B cell (primary cell): ENCODE results near the gene ZBTB4. TPM values are rescaled to one million over a fixed set of nuclear protein-coding genes. Genes with fewer than 3 reads are reported as not detected.

ENCODE experiments used
- ATAC-seq: fragments of 200-7000 bp; cut with Tn5 transposase; one replicate; pipeline ENCODE4 v1.10.0; 2021; ENCODE audit warnings: low read depth, mild to moderate bottlenecking, moderate number of reproducible peaks, moderate library complexity
- CTCF ChIA-PET: fragments of 350-600 bp; sonication (Branson Sonifier 250); formaldehyde crosslinking; loops from one replicate; lab custom pipeline; 2021; ENCODE audit warnings: antibody characterized with exemption, inconsistent platforms; lab: Charles Lee
- POLR2A ChIA-PET: fragments of 350-600 bp; sonication (Branson Sonifier 250); formaldehyde crosslinking; loops from one replicate; lab custom pipeline; 2021; ENCODE audit warnings: antibody characterized with exemption; lab: Charles Lee
- DNase-seq: peaks from one replicate; pipeline ENCODE4 v3.0.0; 2013
- H2AFZ ChIP-seq: 2 replicates; pipeline ENCODE4 v1.6.1; 2012; ENCODE audit warnings: mild to moderate bottlenecking, low read depth, low read length; ENCODE audit not compliant: insufficient read depth, poor library complexity, severe bottlenecking
- H3K27ac ChIP-seq, 2 donors: 1 replicate in 1 of 2; 2 replicates in 1 of 2; pipeline ENCODE4 v1.5.1; 2012 to 2013; ENCODE audit warnings: low read length in 2 of 2, mild to moderate bottlenecking in 2 of 2, moderate library complexity in 1 of 2
- H3K27me3 ChIP-seq, 4 experiments: fragments of 200-600 bp in 1 of 4; sonication (generic) in 1 of 4; replicated peaks in 1 of 4; 1 replicate in 2 of 4; 2 replicates in 2 of 4; pipeline versions ENCODE4 v1.6.1 to v1.7.0; 2013 to 2016; ENCODE audit warnings: low read length in 3 of 4, mild to moderate bottlenecking in 2 of 4, mixed read lengths in 1 of 4, moderate library complexity in 1 of 4; ENCODE audit not compliant: insufficient read depth in 4 of 4, control insufficient read depth in 3 of 4; ENCODE audit errors: control extremely low read depth in 1 of 4
- H3K36me3 ChIP-seq, 2 experiments: replicated peaks in 1 of 2; 1 replicate in 1 of 2; 2 replicates in 1 of 2; pipeline versions ENCODE4 v1.6.1 to v1.7.1; 2013; ENCODE audit warnings: low read length in 1 of 2; ENCODE audit not compliant: insufficient read depth in 2 of 2, control insufficient read depth in 1 of 2; ENCODE audit errors: control extremely low read depth in 1 of 2, extremely low read depth in 1 of 2
- H3K4me1 ChIP-seq, 2 donors: fragments of 200-600 bp in 1 of 2; sonication (generic) in 1 of 2; 1 replicate in 1 of 2; 2 replicates in 1 of 2; pipeline versions ENCODE4 v1.5.1 to v1.6.1; 2013 to 2017; ENCODE audit warnings: low read length in 2 of 2; ENCODE audit not compliant: control insufficient read depth in 2 of 2, insufficient read depth in 2 of 2
- H3K4me2 ChIP-seq: replicated peaks from 2 replicates; pipeline ENCODE3; 2012; ENCODE audit warnings: mild to moderate bottlenecking, low read depth, low read length; ENCODE audit not compliant: poor library complexity, severe bottlenecking
- H3K4me3 ChIP-seq, 5 experiments: fragments of 200-600 bp in 1 of 5; sonication (generic) in 1 of 5; 1 replicate in 3 of 5; 2 replicates in 2 of 5; pipeline versions ENCODE4 v1.5.1 to v1.7.0; 2011 to 2016; ENCODE audit warnings: low read length in 4 of 5, mild to moderate bottlenecking in 4 of 5, low read depth in 2 of 5, control low read depth in 1 of 5, moderate library complexity in 1 of 5; ENCODE audit not compliant: insufficient read depth in 1 of 5; ENCODE audit errors: control extremely low read depth in 1 of 5, extremely low read depth in 1 of 5
- H3K79me2 ChIP-seq: fragments of 200-600 bp; sonication (generic); one replicate; pipeline ENCODE4 v1.6.0; 2016; ENCODE audit warnings: low read length; ENCODE audit not compliant: control insufficient read depth, insufficient read depth
- H3K9ac ChIP-seq: fragments of 200-600 bp; sonication (generic); 2 replicates; pipeline ENCODE4 v1.6.1; 2017; ENCODE audit warnings: mild to moderate bottlenecking, low read length, moderate library complexity
- H3K9me3 ChIP-seq, 3 donors: one replicate each; pipeline versions ENCODE4 v1.6.1 to v1.7.1; 2013; ENCODE audit warnings: low read length in 2 of 3; ENCODE audit not compliant: control insufficient read depth in 2 of 3, insufficient read depth in 1 of 3; ENCODE audit errors: control extremely low read depth in 1 of 3
- H4K20me1 ChIP-seq: 2 replicates; pipeline ENCODE4 v1.6.0; 2012; ENCODE audit warnings: mild to moderate bottlenecking, low read length; ENCODE audit not compliant: insufficient read depth, control insufficient read depth, poor library complexity, severe bottlenecking
- H3K27ac Mint-ChIP-seq: one replicate; pipeline ENCODE4 v1.8.0; 2021; ENCODE audit warnings: mixed read lengths
- H3K27me3 Mint-ChIP-seq: one replicate; pipeline ENCODE4 v1.8.0; 2021; ENCODE audit warnings: mixed read lengths
- H3K4me1 Mint-ChIP-seq: one replicate; pipeline ENCODE4 v1.8.0; 2021; ENCODE audit warnings: mixed read lengths
- H3K4me3 Mint-ChIP-seq: one replicate; pipeline ENCODE4 v1.8.0; 2021; ENCODE audit warnings: mixed read lengths
- H3K9me3 Mint-ChIP-seq: one replicate; pipeline ENCODE4 v1.8.0; 2022; ENCODE audit warnings: mixed read lengths; ENCODE audit not compliant: insufficient read depth
- CTCF ChIP-seq: fragments of 200-600 bp; IDR thresholded peaks from one replicate; pipeline ENCODE4 v1.8.0; 2022; ENCODE audit warnings: antibody characterized with exemption, mild to moderate bottlenecking
- EZH2 ChIP-seq: IDR thresholded peaks from 2 replicates; pipeline ENCODE4 v1.6.1; 2012; ENCODE audit warnings: borderline replicate concordance, low read depth, mild to moderate bottlenecking, moderate library complexity, low read length; ENCODE audit not compliant: insufficient read depth, poor library complexity, severe bottlenecking
- WGBS: methylation state at CpG from one replicate; pipeline ENCODE4 v1.1.5; 2013; ENCODE audit warnings: missing lambda C conversion rate; ENCODE audit not compliant: insufficient coverage; 5-methylcytosine and 5-hydroxymethylcytosine counted together
- intact Hi-C: fragments of 100-400 bp; cut with micrococcal nuclease; formaldehyde crosslinking; loops from one replicate; pipeline ENCODE4 v1.10.0; 2022
- polyA plus RNA-seq: library from polyadenylated mRNA; depleted of rRNA; stranded (reverse); fragments of >200 nt; gene quantifications from 2 replicates; pipeline ENCODE4 v1.2.3, GENCODE V29; 2012
- total RNA-seq, 2 donors: library from RNA; stranded (reverse); fragments of 120-200 nt in 1 of 2; gene quantifications; 1 replicate in 1 of 2; 2 replicates in 1 of 2; pipeline versions ENCODE4 v1.2.3 to v1.2.4, GENCODE V29; 2013 to 2022

Gene ZBTB4
- total and polyA plus RNA-seq, 2 donors (not counting 1 experiment from before 2014, with no cell fraction given): 19.2 to 62.4 TPM

GRCh38 chr17:7499161-7499560, 19.7 kb upstream of the ZBTB4 start:
- Histone ChIP-seq H3K27ac (no peak overlapping the region), H4K20me1 (peaks cover 56% of the 10 kb centered on the region), H3K9me3 (no peaks in the 10 kb centered on the region), H2AFZ (no peak overlapping the region), H3K4me2 (no peak overlapping the region), H3K4me1 (no peaks in the 10 kb centered on the region), H3K4me3 (no peak overlapping the region), H3K79me2 (peaks cover 28% of the 10 kb centered on the region), H3K27me3 (no peaks in the 10 kb centered on the region), H3K9ac (no peak overlapping the region), H3K36me3 (peaks cover 8 to 83% of the 10 kb centered on the region in 2 experiments)
- H3K4me1 Mint-ChIP-seq: peaks cover 3% of the 10 kb centered on the region
- TF ChIP-seq EZH2 (no peak), CTCF (no peak)
- intact Hi-C loops: no loop called here
- DNase-seq (no peak), ATAC-seq (no peak)
- H3K9me3 Mint-ChIP-seq: no peaks in the 10 kb centered on the region
- POLR2A ChIA-PET: interaction anchor here (1.2 kb wide), 1 partner anchor 145 kb away, joined by 7 read pairs; no protein-coding TSS in a partner anchor
- 89% methylated on average over 11 of the region's 11 CpGs for WGBS
- CTCF ChIA-PET: interaction anchor here (1.1 kb wide), 1 partner anchor 21 kb away, joined by 3 read pairs; no protein-coding TSS in a partner anchor
- H3K27ac Mint-ChIP-seq: no peak overlapping the region
- H3K27me3 Mint-ChIP-seq: no peaks in the 10 kb centered on the region
- no peak overlapping the region for H3K4me3 Mint-ChIP-seq

GRCh38 chr17:7497636-7498035, 18.2 kb upstream of the ZBTB4 start:
- H3K79me2 ChIP-seq: peaks cover 41% of the 10 kb centered on the region

More at GRCh38 chr17:7497636-7498035, 18.2 kb upstream of the ZBTB4 start:
- TF ChIP-seq CTCF (no peak), EZH2 (no peak)
- no peaks in the 10 kb centered on the region for H3K9me3 Mint-ChIP-seq
- ATAC-seq: no peak
- POLR2A ChIA-PET: no interaction called here
- Histone ChIP-seq H3K4me3 (no peak overlapping the region), H3K9ac (no peak overlapping the region), H3K27ac (no peak overlapping the region), H3K4me1 (no peaks in the 10 kb centered on the region), H2AFZ (no peak overlapping the region), H3K9me3 (no peaks in the 10 kb centered on the region), H3K27me3 (no peaks in the 10 kb centered on the region), H3K36me3 (peaks cover 7 to 71% of the 10 kb centered on the region in 2 experiments), H3K4me2 (no peak overlapping the region), H4K20me1 (peaks cover 65% of the 10 kb centered on the region)
- over 99% methylated on average over 14 of the region's 14 CpGs for WGBS
- no peak overlapping the region for H3K4me3 Mint-ChIP-seq
- DNase-seq: no peak
- no peak overlapping the region for H3K27ac Mint-ChIP-seq
- no peaks in the 10 kb centered on the region for H3K27me3 Mint-ChIP-seq
- CTCF ChIA-PET: interaction anchor here (1.0 kb wide), 1 partner anchor 61 kb away, joined by 4 read pairs; no protein-coding TSS in a partner anchor
- peaks cover 16% of the 10 kb centered on the region for H3K4me1 Mint-ChIP-seq
- intact Hi-C loops: no loop called here
